ENCODE measurements around the gene SLC22A23. TPM values are rescaled to one million over a fixed set of nuclear protein-coding genes. Genes with fewer than 3 reads are reported as not detected.

SLC22A23 gene
- total and polyA plus RNA-seq, 12 donors, result 2.3 to 18.5 (median 5.3) TPM

- TF ChIP-seq POLR2A (IDR thresholded peaks at IDR 0.05) (no peak), CTCF (IDR thresholded peaks at IDR 0.05) (no peak)
- 55 to 70% (median 60%) methylated on average over 3 of the region's 3 CpGs for WGBS, 4 donors
Observed at GRCh38 chr6:3419624-3420272, 37.1 kb downstream of the SLC22A23 start.

GRCh38 chr6:3418496-3419060, 38.3 kb downstream of the SLC22A23 start:
- no peak for DNase-seq
- Histone ChIP-seq H3K36me3 (replicated peaks in 1 of 2) (no peaks in the 10 kb centered on the region), H3K4me3 (no peak overlapping the region), H3K9me3 (replicated peaks in 1 of 3) (no peaks in the 10 kb centered on the region), H3K4me1 (replicated peaks in 1 of 2) (no peaks in the 10 kb centered on the region), H3K27ac (no peak overlapping the region), H3K27me3 (no peaks in the 10 kb centered on the region)
- no peak for TF ChIP-seq CTCF (IDR thresholded peaks at IDR 0.05)
- TF ChIP-seq POLR2A (IDR thresholded peaks at IDR 0.05), result no peak
- 89 to 94% (median 92%) methylated on average over 8 of the region's 8 CpGs for WGBS, 4 donors
- intact Hi-C loops (cut with DNase I), result loop anchor here in 1 of 2 donors (10.0 kb wide), 1 partner anchor 316 kb away; no protein-coding TSS in a partner anchor

More at GRCh38 chr6:3419624-3420272, 37.1 kb downstream of the SLC22A23 start:
- Histone ChIP-seq H3K27ac (no peak overlapping the region), H3K9me3 (replicated peaks in 1 of 3) (no peaks in the 10 kb centered on the region), H3K36me3 (replicated peaks in 1 of 2) (no peaks in the 10 kb centered on the region), H3K27me3 (no peaks in the 10 kb centered on the region), H3K4me3 (no peak overlapping the region), H3K4me1 (replicated peaks in 1 of 2) (no peaks in the 10 kb centered on the region)
- intact Hi-C loops (cut with DNase I), result loop anchor here in 1 of 2 donors (10.0 kb wide), 1 partner anchor 315 kb away; no protein-coding TSS in a partner anchor
- DNase-seq, result peak in 4 of 7 donors; percentile 34 to 59 (median 46)

- no peak overlapping the region for H3K4me3 ChIP-seq
- H3K36me3 ChIP-seq (replicated peaks in 1 of 2), result no peaks in the 10 kb centered on the region
- no peak for TF ChIP-seq CTCF (IDR thresholded peaks at IDR 0.05)
- TF ChIP-seq POLR2A (IDR thresholded peaks at IDR 0.05), result no peak
- no peaks in the 10 kb centered on the region for H3K4me1 ChIP-seq (replicated peaks in 1 of 2)
- no peaks in the 10 kb centered on the region for H3K9me3 ChIP-seq (replicated peaks in 1 of 3)
- intact Hi-C loops (cut with DNase I), result loop anchor here in 1 of 2 donors (10.0 kb wide), 1 partner anchor 317 kb away; no protein-coding TSS in a partner anchor
- 69 to 87% (median 82%) methylated on average over 2 to 4 of the region's 4 CpGs for WGBS, 4 donors
- no peak overlapping the region for H3K27ac ChIP-seq
- H3K27me3 ChIP-seq, result no peaks in the 10 kb centered on the region
- no peak for DNase-seq
Observed at GRCh38 chr6:3417473-3417872, 39.4 kb downstream of the SLC22A23 start.

- intact Hi-C loops (cut with DNase I), result loop anchor here in 1 of 2 donors (10.0 kb wide), 1 partner anchor 319 kb away; no protein-coding TSS in a partner anchor
- DNase-seq, result no peak
- Histone ChIP-seq H3K4me1 (replicated peaks in 1 of 2) (no peaks in the 10 kb centered on the region), H3K27ac (no peak overlapping the region), H3K9me3 (replicated peaks in 1 of 3) (no peaks in the 10 kb centered on the region), H3K4me3 (no peak overlapping the region), H3K27me3 (no peaks in the 10 kb centered on the region), H3K36me3 (replicated peaks in 1 of 2) (no peaks in the 10 kb centered on the region)
- 90 to 99% (median 96%) methylated on average over 8 of the region's 8 CpGs for WGBS, 4 donors
- TF ChIP-seq POLR2A (IDR thresholded peaks at IDR 0.05) (no peak), CTCF (IDR thresholded peaks at IDR 0.05) (no peak)
Observed at GRCh38 chr6:3415490-3415889, 41.4 kb downstream of the SLC22A23 start.

All from adrenal gland (tissue), 12 donors.